LNCAP (cell line): ENCODE results near the gene ANO2.

Experiments
- TF ChIP-seq, protein P1 (sequence below): fragments of 450-650 bp; IDR thresholded peaks from 2 replicates; pipeline ENCODE4 v1.5.1; 2017; ENCODE audit warnings: mild to moderate bottlenecking

The ANO2 gene

DNA sequence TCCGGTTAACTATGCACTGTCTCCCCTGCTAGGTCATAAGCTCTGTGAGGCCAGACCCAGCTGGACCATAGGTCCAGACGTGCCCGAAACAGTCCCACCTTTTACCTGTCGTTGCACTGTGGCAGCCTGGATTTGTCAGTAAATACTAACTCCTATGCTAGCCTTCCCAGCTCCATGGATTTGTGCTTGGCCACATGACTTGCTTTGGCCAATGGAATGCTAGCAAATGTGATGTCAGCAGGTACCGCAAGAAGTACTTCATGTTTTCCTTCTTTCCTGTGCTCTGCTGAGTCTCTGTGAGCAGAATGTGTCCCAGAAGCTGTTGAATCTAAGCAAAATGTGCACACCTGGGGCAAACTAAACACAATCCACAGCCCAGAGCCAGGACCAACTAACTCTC is 157.2 kb downstream of the ANO2 start:
- TF ChIP-seq, protein P1, sequence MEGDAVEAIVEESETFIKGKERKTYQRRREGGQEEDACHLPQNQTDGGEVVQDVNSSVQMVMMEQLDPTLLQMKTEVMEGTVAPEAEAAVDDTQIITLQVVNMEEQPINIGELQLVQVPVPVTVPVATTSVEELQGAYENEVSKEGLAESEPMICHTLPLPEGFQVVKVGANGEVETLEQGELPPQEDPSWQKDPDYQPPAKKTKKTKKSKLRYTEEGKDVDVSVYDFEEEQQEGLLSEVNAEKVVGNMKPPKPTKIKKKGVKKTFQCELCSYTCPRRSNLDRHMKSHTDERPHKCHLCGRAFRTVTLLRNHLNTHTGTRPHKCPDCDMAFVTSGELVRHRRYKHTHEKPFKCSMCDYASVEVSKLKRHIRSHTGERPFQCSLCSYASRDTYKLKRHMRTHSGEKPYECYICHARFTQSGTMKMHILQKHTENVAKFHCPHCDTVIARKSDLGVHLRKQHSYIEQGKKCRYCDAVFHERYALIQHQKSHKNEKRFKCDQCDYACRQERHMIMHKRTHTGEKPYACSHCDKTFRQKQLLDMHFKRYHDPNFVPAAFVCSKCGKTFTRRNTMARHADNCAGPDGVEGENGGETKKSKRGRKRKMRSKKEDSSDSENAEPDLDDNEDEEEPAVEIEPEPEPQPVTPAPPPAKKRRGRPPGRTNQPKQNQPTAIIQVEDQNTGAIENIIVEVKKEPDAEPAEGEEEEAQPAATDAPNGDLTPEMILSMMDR: no peak

DNA sequence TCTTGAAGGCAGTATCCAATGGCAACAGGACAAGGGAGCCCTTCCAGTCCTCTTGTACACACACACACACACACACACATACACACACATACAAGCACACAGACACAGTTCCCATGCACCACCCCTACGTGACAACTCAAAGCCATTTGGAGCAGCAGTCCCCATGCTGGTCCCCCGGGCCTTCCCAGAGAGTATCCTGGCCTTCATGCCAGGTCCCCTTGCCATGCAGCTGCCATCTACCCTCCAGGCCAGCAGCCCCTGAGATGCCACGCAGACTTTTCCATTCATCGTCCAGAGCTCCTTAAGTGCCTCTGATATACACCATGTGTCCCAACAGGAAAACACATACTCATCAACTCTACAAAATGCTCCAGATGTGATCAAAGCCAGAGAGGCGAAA is 159.5 kb downstream of the ANO2 start:
- TF ChIP-seq, protein P1: no peak

GRCh38 chr12:5784462-5785130 is 160.5 kb downstream of the ANO2 start:
- TF ChIP-seq, protein P1: no peak

GRCh38 chr12:5783289-5783920 is 161.7 kb downstream of the ANO2 start:
- TF ChIP-seq, protein P1: no peak

DNA sequence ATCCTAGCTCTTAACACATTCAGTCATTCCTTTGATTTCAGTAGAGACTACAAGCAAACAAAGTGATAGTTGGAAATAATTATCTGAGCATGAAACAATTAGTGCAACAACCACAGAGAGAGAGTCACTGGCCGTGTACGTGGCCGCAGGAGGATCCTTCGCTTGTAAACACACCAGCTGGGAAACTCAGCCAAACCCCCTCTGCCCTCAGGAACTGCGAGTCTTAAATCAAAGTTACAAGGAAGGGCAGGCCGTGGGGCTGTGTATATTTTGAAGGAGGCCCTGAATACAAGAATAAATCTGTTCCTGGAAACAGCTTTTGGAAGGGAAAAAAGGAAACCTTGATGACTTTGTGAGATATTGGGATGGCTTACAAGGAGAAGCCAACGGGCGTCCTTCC is 164.5 kb downstream of the ANO2 start:
- TF ChIP-seq, protein P1: no peak

DNA sequence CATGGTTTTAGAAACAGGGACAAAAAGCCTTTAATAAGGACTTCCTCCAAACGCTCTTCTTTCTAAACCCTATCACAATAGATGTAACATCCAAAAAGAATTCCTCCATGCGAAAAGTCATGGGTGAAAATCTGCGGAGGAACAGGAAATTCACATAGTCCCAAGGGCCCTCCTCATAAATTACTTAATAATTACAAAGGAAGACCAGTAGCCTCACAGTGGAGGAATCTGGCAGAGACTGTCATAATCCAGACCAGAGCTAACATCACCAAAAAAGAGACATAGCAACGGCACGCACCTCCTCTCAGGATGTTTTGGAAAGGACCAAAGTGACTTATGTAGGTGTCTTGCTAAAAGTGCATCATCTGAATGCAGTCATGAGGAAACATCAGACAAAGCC is 165.7 kb downstream of the ANO2 start:
- TF ChIP-seq, protein P1: no peak

- TF ChIP-seq, protein P1: no peak
Observed at GRCh38 chr12:5778821-5779220, 166.2 kb downstream of the ANO2 start.
